Measurements from ENCODE around the gene HMGN4.

The HMGN4 gene

DNA sequence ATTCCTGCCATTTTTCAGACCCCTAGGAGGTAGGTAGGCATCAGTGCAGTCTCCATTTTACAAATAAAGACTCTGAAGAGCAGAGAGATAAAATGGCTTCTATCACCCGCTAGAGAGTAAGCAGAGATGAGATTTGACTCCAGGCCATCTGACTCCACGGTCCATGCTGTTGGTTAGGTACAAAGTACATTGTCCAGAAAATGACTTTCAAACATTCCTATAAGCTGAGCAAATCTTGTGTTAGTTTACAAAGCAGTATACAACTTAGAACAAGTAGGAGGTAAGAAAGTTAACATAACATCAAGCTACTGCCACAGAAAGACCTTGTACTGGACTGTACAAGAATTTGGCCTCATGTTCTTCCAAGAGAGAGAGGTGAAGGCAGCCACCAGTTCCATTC is 23.2 kb upstream of the HMGN4 start:
- DNase-seq: no peak
- POLR2A ChIA-PET: interaction anchor here (0.6 kb wide), 1 partner anchor 11 kb away, joined by 3 read pairs; no protein-coding TSS in a partner anchor
- CTCF ChIA-PET: no interaction called here

DNA sequence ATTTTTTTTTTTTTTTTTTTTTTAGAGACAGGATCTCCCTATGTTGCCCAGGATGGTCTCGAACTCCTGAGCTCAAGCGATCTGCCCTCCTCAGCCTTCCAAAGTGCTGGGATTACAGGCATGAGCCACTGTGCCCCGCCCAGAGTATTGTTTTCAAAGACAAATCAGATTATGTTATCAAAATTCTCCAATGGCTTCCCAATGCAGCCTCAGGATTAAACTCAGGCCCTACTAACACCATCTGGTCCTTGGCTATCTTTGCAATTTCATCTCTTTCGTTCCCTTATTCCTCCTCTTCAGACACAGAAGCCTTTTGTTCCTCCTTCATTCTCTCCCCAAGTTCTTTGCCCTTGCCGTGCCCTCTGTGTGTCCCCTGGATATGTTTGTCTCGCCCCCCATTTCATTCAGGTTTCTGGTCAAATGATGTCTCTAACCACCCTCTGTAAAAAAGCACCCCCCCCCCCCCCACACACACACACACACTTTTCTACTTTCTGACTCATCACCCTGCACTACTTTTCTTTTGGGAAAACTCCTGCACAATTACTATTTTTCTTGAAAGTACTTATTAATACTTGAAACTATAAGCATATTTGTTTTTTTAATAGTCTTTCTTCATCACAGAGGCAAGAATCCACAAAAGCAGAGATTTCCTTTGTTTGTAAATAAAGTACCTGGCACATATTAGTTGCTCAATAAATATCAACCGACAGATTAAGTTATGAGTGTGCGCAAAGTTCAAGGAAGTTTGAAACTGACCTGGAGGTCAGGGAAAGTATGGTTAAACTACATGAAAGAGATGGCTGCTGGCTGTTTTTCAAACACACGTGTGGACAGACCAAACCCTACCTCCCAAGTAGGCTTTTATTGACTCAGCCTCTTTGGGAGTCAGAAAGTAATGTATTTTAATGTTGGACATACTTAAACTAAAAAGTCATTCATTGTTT is 21.4 kb upstream of the HMGN4 start:
- no peaks in the 10 kb centered on the region for H3K27me3 ChIP-seq (replicated peaks in 2 of 5; ENCODE audit: control insufficient read depth in 4 of 5, insufficient read depth in 5 of 5, low read length in 4 of 5)
- H3K4me1 ChIP-seq (ENCODE audit: control extremely low read depth in 1 of 4, control insufficient read depth in 4 of 4, insufficient read depth in 4 of 4, low read length in 3 of 4): peaks cover 2 to 13% (median 6%) of the 10 kb centered on the region in 4 experiments
- no peaks in the 10 kb centered on the region for H3K9me3 ChIP-seq (ENCODE audit: control extremely low read depth in 1 of 5, control insufficient read depth in 4 of 5, insufficient read depth in 2 of 5, low read depth in 1 of 5, low read length in 4 of 5)
- H3K4me3 ChIP-seq (ENCODE audit: control insufficient read depth in 1 of 7, extremely low read depth in 1 of 7, insufficient read depth in 4 of 7, low read depth in 2 of 7, low read length in 6 of 7): no peak overlapping the region
- WGBS (ENCODE audit: insufficient coverage): 100% methylated on average over 7 of the region's 9 CpGs
- CTCF ChIA-PET: no interaction called here
- H3K27ac ChIP-seq (ENCODE audit: insufficient read depth in 1 of 2, low read depth in 1 of 2, low read length in 2 of 2, poor library complexity in 1 of 2, severe bottlenecking in 2 of 2): no peak overlapping the region
- no peak for DNase-seq
- POLR2A ChIA-PET: no interaction called here
- no peaks in the 10 kb centered on the region for H3K36me3 ChIP-seq (ENCODE audit: control insufficient read depth in 4 of 4, insufficient read depth in 4 of 4, low read length in 3 of 4)

More for the DNA sequence above, 23.2 kb upstream of the HMGN4 start:
- Histone ChIP-seq H3K4me3 (ENCODE audit: control insufficient read depth in 1 of 7, extremely low read depth in 1 of 7, insufficient read depth in 4 of 7, low read depth in 2 of 7, low read length in 6 of 7) (no peak overlapping the region), H3K9me3 (ENCODE audit: control extremely low read depth in 1 of 5, control insufficient read depth in 4 of 5, insufficient read depth in 2 of 5, low read depth in 1 of 5, low read length in 4 of 5) (no peaks in the 10 kb centered on the region), H3K36me3 (ENCODE audit: control insufficient read depth in 4 of 4, insufficient read depth in 4 of 4, low read length in 3 of 4) (no peaks in the 10 kb centered on the region), H3K27me3 (replicated peaks in 2 of 5; ENCODE audit: control insufficient read depth in 4 of 5, insufficient read depth in 5 of 5, low read length in 4 of 5) (no peaks in the 10 kb centered on the region), H3K27ac (ENCODE audit: insufficient read depth in 1 of 2, low read depth in 1 of 2, low read length in 2 of 2, poor library complexity in 1 of 2, severe bottlenecking in 2 of 2) (no peak overlapping the region), H3K4me1 (ENCODE audit: control extremely low read depth in 1 of 4, control insufficient read depth in 4 of 4, insufficient read depth in 4 of 4, low read length in 3 of 4) (peaks cover 0 to under 1% (median 0%) of the 10 kb centered on the region in 4 experiments)
- WGBS (ENCODE audit: insufficient coverage): no CpG with 5 or more reads among the region's 2 CpGs

DNA sequence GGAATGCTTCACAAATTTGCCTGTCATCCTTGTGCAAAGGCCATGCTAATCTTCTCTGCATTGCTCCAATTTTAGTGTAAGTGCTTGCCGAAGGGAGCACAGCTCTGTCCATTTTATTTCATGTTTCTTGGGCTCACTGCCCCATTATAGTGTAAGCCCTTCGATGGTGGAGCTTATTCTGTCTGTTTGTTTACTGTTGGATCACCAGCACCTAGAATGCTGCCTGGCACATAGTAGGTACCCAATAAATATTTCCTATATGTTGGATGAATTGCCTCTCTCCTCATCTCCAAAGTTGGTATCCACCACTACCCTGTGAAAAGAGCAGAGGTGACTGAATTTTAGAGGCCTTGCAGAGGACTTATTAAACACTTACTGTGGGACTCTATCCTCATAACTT is 18.8 kb upstream of the HMGN4 start:
- POLR2A ChIA-PET: interaction anchor here (0.6 kb wide), 1 partner anchor 237 kb away, joined by 3 read pairs; no protein-coding TSS in a partner anchor
- Histone ChIP-seq H3K36me3 (ENCODE audit: control insufficient read depth in 4 of 4, insufficient read depth in 4 of 4, low read length in 3 of 4) (no peaks in the 10 kb centered on the region), H3K4me1 (ENCODE audit: control extremely low read depth in 1 of 4, control insufficient read depth in 4 of 4, insufficient read depth in 4 of 4, low read length in 3 of 4) (peaks cover 8 to 26% (median 20%) of the 10 kb centered on the region in 4 experiments), H3K27me3 (replicated peaks in 2 of 5; ENCODE audit: control insufficient read depth in 4 of 5, insufficient read depth in 5 of 5, low read length in 4 of 5) (no peaks in the 10 kb centered on the region), H3K4me3 (ENCODE audit: control insufficient read depth in 1 of 7, extremely low read depth in 1 of 7, insufficient read depth in 4 of 7, low read depth in 2 of 7, low read length in 6 of 7) (no peak overlapping the region), H3K9me3 (ENCODE audit: control extremely low read depth in 1 of 5, control insufficient read depth in 4 of 5, insufficient read depth in 2 of 5, low read depth in 1 of 5, low read length in 4 of 5) (no peaks in the 10 kb centered on the region), H3K27ac (ENCODE audit: insufficient read depth in 1 of 2, low read depth in 1 of 2, low read length in 2 of 2, poor library complexity in 1 of 2, severe bottlenecking in 2 of 2) (no peak overlapping the region)
- CTCF ChIA-PET: interaction anchor here (0.6 to 1.4 kb wide), 4 partner anchors 9 to 167 kb away, joined by 3 read pairs; no protein-coding TSS in a partner anchor
- DNase-seq: no peak
- 96% methylated on average over 2 of the region's 2 CpGs for WGBS (ENCODE audit: insufficient coverage)

DNA sequence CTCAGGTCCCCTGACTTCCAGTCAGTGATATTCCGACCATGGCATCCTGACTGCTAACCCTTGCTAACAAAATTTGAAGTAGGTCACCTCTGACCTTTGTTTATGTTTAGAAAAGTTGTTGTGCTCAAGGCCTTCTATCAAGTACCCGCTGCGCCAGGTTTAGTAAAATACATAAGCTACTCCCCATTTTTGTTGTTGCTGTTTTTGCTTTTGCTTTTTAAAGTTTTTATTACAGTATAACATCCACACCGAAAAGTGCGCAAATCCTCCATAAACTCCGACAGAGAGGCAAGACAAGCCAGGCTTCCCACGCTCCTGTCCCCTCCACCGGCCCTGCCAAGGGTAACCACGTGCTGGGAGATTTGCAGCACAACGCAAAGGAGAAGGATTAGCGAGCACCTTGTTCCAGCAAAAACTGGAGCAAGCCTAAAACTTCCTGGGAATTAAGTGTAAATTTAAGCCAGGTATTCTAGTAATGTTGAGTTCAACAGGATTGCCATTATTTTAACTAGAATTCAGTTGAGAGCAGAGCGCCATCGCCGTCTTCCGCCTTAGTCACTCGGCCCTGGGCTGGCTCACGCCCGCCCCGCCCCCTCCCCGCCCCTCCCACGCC is 17.8 kb upstream of the HMGN4 start:
- no peak for DNase-seq
- H3K27me3 ChIP-seq (replicated peaks in 2 of 5; ENCODE audit: control insufficient read depth in 4 of 5, insufficient read depth in 5 of 5, low read length in 4 of 5): no peaks in the 10 kb centered on the region
- peak overlapping the region in 6 of 7 experiments; percentile 45 to 65 (median 62) for H3K4me3 ChIP-seq (ENCODE audit: control insufficient read depth in 1 of 7, extremely low read depth in 1 of 7, insufficient read depth in 4 of 7, low read depth in 2 of 7, low read length in 6 of 7)

DNA sequence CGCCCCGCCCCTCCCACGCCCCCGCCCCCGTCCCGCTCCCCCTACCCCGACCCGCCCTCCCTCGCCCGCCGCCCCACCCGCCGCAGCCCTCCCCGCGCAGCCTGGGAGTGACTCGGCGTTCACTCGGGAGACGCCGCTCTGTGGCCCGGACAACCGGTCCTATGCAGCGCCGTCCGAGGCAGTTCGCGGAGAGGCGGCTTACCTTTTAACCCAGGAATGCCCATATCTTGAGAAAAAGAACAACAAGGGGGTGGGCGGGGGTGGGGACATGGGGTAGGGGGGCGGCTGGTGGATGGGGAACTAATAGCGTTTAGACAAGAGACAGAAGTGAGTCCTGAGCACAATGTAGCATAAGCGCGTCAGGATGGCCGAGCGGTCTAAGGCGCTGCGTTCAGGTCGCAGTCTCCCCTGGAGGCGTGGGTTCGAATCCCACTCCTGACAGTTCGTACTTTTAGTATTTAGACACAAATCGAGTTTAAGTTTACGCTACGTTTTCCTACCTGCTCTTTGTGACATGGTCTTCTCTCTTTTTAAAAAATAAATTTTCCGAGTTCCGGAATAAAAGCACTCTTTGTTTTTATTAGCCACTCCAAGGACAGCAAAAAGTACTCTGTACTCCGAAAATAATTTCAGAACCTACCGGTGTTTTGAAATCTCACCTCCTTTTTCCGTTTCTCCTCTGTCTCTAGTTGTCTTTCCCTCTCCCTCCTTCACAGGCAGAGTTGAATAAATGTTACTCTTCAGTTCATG is 17.1 kb upstream of the HMGN4 start:
- no peaks in the 10 kb centered on the region for H3K9me3 ChIP-seq (ENCODE audit: control extremely low read depth in 1 of 5, control insufficient read depth in 4 of 5, insufficient read depth in 2 of 5, low read depth in 1 of 5, low read length in 4 of 5)
- H3K36me3 ChIP-seq (ENCODE audit: control insufficient read depth in 4 of 4, insufficient read depth in 4 of 4, low read length in 3 of 4): no peaks in the 10 kb centered on the region
- CTCF ChIA-PET: interaction anchor here (0.7 to 2.4 kb wide), 3 partner anchors 8 to 15 kb away, joined by 3 to 14 read pairs (median 4); no protein-coding TSS in a partner anchor
- H3K4me1 ChIP-seq (ENCODE audit: control extremely low read depth in 1 of 4, control insufficient read depth in 4 of 4, insufficient read depth in 4 of 4, low read length in 3 of 4): peaks cover 8 to 34% (median 23%) of the 10 kb centered on the region in 4 experiments
- POLR2A ChIA-PET: interaction anchor here (1.5 kb wide), 1 partner anchor 11 kb away, joined by 5 read pairs; no protein-coding TSS in a partner anchor
- WGBS (ENCODE audit: insufficient coverage): 0% methylated on average over 19 of the region's 49 CpGs
- peak overlapping the region in 1 of 2 experiments; percentile 82 for H3K27ac ChIP-seq (ENCODE audit: insufficient read depth in 1 of 2, low read depth in 1 of 2, low read length in 2 of 2, poor library complexity in 1 of 2, severe bottlenecking in 2 of 2)
- H3K27me3 ChIP-seq (replicated peaks in 2 of 5; ENCODE audit: control insufficient read depth in 4 of 5, insufficient read depth in 5 of 5, low read length in 4 of 5): no peaks in the 10 kb centered on the region
- DNase-seq: peak; percentile 90 to 95 (median 94)
- H3K4me3 ChIP-seq (ENCODE audit: control insufficient read depth in 1 of 7, extremely low read depth in 1 of 7, insufficient read depth in 4 of 7, low read depth in 2 of 7, low read length in 6 of 7): peak overlapping the region in 6 of 7 experiments; percentile 65 to 98 (median 80)

More for the DNA sequence above, 17.8 kb upstream of the HMGN4 start:
- WGBS (ENCODE audit: insufficient coverage): 31% methylated on average over 7 of the region's 21 CpGs
- Histone ChIP-seq H3K9me3 (ENCODE audit: control extremely low read depth in 1 of 5, control insufficient read depth in 4 of 5, insufficient read depth in 2 of 5, low read depth in 1 of 5, low read length in 4 of 5) (no peaks in the 10 kb centered on the region), H3K36me3 (ENCODE audit: control insufficient read depth in 4 of 4, insufficient read depth in 4 of 4, low read length in 3 of 4) (no peaks in the 10 kb centered on the region), H3K27ac (ENCODE audit: insufficient read depth in 1 of 2, low read depth in 1 of 2, low read length in 2 of 2, poor library complexity in 1 of 2, severe bottlenecking in 2 of 2) (peak overlapping the region in 1 of 2 experiments; percentile 67), H3K4me1 (ENCODE audit: control extremely low read depth in 1 of 4, control insufficient read depth in 4 of 4, insufficient read depth in 4 of 4, low read length in 3 of 4) (peaks cover 8 to 33% (median 23%) of the 10 kb centered on the region in 4 experiments)
- ChIA-PET CTCF (interaction anchor here (0.7 to 1.4 kb wide), 4 partner anchors 9 to 168 kb away, joined by 3 to 4 read pairs (median 3); no protein-coding TSS in a partner anchor), POLR2A (interaction anchor here (1.5 kb wide), 1 partner anchor 12 kb away, joined by 5 read pairs; no protein-coding TSS in a partner anchor)

DNA sequence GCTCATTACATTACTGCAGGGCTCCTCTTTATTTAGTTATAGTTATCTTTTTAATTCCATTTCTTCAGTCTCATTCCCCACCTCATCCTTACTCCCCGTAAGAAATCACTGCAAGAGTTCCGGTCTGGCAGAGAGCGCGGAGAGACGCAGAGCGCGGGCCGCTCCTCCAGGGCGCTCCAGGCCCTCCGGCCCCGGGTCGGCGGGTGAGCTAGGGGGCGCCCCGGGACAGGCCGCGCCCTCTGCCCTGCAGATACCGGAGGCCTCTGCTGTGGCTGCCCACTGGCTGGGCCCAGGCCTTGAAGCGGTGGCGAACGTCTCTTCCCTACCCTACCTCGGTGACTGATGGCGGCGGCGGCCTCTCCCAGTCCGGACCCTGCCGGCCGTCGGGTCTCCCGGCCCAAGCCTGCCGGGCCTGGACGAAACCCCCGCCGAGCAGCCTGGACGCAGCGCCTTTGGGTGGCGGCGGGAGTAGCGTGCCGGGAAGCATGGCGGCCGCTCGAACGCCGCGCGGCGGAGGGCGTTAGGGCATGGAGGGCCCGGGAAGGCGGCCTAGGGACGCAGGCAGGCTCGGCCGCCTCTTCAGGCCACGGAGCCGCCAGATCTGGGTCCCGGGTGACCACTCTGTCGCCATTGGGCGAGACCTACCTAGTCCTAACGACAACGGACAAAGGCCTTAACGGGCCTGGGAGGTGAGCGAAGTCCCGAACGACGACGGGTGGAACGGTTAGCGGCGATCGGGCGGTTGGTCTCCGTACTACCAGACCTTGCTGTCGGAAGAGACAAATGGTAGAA is 16.4 kb upstream of the HMGN4 start:
- CTCF ChIA-PET: interaction anchor here (0.6 to 2.4 kb wide), 4 partner anchors 11 to 43 kb away, joined by 3 to 14 read pairs (median 4); no protein-coding TSS in a partner anchor
- POLR2A ChIA-PET: interaction anchor here (1.5 kb wide), 1 partner anchor 11 kb away, joined by 5 read pairs; no protein-coding TSS in a partner anchor
- WGBS (ENCODE audit: insufficient coverage): 7% methylated on average over 61 of the region's 74 CpGs
- DNase-seq: peak; percentile 71 to 86 (median 83)
- Histone ChIP-seq H3K4me3 (ENCODE audit: control insufficient read depth in 1 of 7, extremely low read depth in 1 of 7, insufficient read depth in 4 of 7, low read depth in 2 of 7, low read length in 6 of 7) (peak overlapping the region; percentile 35 to 98 (median 72)), H3K27ac (ENCODE audit: insufficient read depth in 1 of 2, low read depth in 1 of 2, low read length in 2 of 2, poor library complexity in 1 of 2, severe bottlenecking in 2 of 2) (peak overlapping the region; percentile 46 to 82), H3K4me1 (ENCODE audit: control extremely low read depth in 1 of 4, control insufficient read depth in 4 of 4, insufficient read depth in 4 of 4, low read length in 3 of 4) (peaks cover 8 to 34% (median 23%) of the 10 kb centered on the region in 4 experiments), H3K27me3 (replicated peaks in 2 of 5; ENCODE audit: control insufficient read depth in 4 of 5, insufficient read depth in 5 of 5, low read length in 4 of 5) (no peaks in the 10 kb centered on the region), H3K9me3 (ENCODE audit: control extremely low read depth in 1 of 5, control insufficient read depth in 4 of 5, insufficient read depth in 2 of 5, low read depth in 1 of 5, low read length in 4 of 5) (no peaks in the 10 kb centered on the region), H3K36me3 (ENCODE audit: control insufficient read depth in 4 of 4, insufficient read depth in 4 of 4, low read length in 3 of 4) (no peaks in the 10 kb centered on the region)

Measured in common myeloid progenitor, CD34-positive (primary cell).